GDM1 (cell line): ENCODE measurements around the gene C9orf152.
"Not testable (repeated sequence)": the region's sequence is repeated elsewhere in the genome, so short reads cannot be mapped to it uniquely, and the experiment has no call there.

Experiments
- DNase-seq: peaks from one replicate; lab custom pipeline; 2025; lab: John Stamatoyannopoulos, UW

C9orf152 gene, protein sequence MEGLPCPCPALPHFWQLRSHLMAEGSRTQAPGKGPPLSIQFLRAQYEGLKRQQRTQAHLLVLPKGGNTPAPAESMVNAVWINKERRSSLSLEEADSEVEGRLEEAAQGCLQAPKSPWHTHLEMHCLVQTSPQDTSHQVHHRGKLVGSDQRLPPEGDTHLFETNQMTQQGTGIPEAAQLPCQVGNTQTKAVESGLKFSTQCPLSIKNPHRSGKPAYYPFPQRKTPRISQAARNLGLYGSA

DNA sequence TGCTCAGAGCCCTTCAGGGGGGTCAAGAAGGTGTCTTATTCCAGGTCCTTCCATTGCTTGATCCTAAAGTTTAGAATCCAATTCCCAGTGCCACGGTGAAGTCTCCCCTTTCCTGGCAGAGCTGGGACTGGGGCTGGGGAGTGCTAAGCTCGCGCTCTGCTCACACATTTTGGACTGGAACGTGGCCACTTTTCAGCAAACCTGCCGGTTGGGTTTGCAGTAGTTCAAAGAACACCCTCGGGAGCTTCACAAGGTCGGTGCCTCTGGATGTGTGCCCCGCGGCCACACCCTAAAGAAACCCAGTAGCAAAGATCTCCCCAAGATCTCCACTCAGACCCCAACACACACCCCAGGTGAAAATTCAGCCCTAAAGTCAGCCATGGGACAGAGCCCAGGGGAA, at the start of gene C9orf152:
Gene C9orf152, minus strand, starts transcription at position 129 of the 400 bp plus-strand sequence. CDS start 580 bp downstream, outside the sequence.
- DNase-seq: no peak

DNA sequence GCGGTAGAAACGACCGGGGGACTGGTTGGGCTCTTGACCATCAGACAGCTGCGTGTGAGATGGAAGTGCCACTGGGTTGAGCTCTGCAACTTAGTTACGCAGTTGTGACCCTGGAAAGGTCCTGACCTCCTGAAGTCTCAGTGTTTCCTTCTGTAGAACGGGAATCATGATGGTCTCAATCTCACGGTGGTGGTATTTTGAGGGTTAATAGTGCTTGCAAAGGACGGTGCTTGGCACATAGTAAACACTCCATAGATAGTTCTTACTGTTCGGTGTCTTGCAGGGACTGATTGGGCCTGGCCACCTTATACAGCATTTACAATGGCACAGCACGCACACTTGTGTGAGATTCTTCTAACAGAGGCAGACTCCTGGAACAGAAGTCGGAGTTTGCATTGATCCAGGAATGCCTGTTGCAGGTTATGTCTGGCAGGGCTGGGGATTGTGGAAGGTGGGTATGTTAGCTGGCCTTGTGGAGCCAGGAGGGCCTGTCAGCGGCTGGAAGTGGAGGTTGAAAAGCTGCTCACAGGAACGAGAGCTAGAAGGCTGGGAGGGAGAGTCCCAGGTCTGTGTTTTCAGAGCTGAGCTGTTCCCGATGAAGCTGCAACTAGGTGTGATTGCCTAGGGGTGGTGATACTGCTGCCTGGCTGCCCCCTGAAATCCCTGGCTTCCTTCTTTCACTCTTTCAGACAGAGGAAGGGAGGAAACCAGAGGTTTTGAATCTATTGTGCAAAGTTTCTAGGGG, 49.3 kb upstream of the C9orf152 start:
- DNase-seq: no peak

DNA sequence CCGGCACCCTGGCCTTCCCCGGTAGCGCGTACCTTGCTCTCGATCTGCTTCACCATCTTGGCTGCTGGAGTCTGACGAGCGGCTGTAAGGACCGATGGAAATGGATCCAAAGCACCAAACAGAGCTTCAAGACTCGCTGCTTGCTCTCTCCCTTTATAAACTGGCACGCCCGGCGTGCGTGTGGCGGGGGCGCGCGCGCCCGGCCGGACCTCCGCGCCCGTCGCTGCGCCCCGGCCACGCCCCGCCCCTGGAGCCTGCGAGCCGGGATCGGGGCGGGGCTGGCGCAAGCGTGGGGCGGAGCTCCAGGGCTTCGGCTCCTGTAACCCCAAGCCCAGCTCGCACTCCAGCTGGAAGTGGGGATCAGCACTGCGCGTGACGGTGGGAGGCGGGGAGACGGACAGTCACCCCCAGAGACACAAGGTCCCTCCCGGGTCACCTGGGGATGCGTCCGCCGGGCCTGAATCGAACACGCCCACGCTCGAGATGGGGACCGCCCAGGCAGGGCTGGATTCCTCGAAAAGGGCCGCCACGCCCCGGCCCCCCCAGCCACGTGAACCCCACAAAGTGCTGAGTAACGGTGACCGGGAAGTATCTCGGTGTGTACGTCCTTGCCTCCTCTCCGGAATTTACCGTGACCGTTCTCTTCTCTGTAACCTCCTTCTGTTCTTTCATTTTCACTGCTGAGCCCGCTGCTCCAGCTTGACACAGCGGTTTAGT, 48.6 kb upstream of the C9orf152 start, which contains the start of gene TXN:
Gene TXN, minus strand, starts transcription at position 128 of the 717 bp plus-strand sequence. Its CDS starts 72 bp downstream, at position 56.
- peak; percentile 92 for DNase-seq

DNA sequence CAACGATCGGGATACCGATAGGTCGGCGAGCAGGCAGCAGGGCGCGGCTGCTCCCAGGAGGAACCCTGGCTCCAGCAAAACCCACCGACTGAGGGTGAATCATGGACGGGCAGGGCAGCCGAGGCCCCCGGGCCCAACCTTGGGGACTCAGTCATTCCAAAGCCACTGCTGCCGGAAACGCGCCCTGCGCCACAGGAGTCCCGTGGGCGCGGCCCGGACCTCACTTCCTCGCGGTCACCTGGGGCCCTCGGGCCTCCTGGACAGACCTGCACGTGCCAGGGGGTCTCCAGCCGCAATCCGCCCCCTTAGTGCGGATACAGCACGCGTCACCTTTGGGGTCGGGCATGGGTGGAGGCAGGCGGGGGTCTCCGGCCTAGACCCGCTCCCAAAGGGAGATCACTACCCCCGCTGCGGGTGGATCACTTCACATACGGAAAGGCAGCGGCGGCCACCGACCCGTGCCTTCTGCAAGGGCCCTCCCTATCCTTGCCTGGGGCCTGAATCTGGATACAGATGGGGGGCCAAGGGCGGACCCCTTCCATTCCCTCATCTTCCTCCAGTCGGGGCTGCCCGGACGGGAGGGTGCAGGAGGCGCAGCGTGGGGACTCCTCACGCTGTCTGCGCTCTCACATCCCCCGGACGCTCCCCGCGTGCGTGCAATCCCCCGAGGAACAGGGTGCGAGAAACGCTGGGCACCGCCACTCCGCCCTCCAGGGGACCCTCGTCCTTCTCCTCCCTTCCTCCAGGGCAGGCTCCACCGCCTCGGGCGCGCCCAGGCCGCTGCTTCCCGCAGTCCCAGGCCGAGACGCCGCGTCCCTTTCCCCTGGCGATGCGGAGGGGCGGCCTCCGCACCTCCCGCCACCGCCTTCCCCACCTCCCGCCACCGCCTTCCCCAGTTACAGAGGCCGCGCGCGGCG, 47.8 kb upstream of the C9orf152 start:
- no peak for DNase-seq

DNA sequence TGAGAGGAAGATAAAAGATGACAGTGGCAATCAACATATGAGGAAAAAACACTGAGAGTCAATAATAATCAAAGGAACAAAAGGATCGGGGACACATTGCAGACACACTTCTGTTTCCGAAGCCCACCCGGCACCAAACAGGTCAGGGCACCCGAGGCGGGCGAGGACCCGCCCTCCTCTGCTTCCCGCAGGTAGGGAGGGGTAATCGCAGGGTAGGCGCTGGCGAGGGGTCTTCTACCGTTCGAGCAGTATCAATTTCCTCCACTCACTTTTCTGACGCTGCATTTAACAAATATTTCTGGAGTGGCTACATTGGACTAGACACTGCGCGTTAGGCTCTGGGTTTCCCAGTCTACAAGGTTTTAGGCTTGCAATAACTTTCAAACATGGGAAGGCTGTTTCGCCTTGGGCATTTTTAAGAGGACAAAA, 47.1 kb upstream of the C9orf152 start:
- DNase-seq: no peak

DNA sequence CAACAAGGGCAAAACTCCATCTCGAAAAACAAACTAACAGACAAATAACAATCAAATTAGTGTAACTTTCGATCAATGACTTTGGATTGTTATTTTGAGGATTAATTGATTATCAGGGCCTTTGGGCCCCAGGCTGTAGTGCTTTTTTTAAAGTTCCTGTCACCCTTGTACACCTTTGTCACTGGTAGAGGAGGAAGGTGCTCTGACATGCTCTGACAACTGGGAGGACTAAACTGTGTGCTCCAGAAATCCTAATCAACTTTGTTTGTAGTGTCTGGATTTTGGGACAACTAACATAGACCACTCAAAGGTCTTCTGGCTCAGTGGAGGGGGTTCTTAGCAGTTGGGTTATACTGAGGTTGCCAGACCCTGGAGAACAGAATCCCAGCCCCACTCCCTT, 46.5 kb upstream of the C9orf152 start:
- no peak for DNase-seq

DNA sequence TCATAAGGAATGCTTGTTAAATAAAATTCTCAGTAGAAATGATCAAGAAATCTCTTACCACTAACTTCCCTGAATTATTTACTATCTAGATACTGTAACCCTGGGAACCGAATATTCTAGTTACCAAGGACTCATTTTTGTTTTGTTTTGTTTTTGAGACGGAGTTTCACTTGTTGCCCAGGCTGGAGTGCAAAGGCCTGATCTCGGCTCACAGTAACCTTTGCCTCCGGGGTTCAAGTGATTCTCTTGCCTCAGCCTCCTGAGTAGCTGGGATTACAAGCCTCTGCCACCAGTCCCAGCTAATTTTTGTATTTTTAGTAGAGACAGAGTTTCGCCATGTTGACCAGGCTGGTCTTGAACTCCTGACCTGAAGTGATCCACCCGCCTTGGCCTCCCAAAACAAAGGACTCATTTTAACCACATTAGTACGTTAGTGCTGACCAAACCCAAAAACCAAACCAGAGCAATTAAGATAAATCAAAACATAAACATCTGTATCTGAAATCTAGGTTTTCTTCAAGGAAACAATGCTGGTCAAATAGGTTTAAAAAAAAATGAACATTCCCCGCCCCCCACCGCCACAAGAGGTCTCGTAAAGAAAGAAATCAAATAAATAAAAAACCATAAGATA, 44.7 kb upstream of the C9orf152 start:
- no peak for DNase-seq

DNA sequence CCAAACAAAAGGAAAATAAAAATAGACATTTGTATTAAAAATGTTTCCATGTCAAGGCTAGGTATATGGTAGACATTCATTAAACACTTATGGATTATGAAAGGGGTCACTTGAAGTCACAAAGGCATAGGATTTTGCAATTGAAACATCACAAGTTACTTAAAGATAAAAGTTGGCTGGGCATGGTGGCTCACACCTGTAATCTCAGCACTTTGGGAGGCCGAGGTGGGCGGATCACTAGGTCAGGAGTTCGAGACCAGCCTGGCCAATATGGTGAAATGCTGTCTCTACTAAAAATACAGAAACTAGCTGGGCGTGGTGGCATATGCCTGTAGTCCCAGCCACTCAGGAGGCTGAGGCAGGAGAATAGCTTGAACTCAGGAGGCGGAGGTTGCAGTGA, 43.8 kb upstream of the C9orf152 start:
- not testable (repeated sequence) for DNase-seq

DNA sequence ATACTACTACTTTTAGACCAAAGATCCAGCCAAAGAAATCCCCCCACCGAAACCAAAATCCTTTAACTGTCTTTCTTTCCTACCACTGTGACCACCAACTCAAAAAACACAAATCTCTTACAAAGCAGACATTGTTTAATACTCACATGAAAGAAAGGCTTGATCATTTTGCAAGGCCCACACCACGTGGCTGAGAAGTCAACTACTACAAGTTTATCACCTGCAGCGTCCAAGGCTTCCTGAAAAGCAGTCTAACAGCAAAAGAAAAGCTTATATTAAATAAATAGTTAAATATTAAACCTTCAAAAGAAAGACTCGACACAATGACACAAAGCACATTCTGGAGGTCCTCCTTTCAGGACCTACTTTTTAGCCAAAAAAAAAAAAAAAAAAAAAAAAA, 43.3 kb upstream of the C9orf152 start:
- no peak for DNase-seq

DNA sequence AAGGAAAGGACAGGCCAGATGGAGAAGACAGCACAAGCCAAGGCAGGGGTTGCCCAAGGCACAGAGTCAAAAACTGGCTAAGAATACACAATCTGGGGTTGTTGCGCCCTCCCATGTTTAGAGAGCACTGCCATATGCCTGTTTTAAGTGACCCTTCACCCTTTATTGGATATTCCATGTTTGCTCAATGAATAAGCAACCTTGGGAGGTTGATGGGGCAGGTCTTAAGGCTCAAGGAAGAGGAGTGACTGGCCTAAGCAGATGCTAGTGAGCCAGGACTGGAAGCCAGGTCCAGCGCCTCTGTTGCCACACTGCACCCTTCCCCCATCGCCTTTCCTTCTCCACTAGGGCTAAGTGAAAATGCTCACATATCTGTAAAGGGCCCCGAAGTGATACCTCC, 41.6 kb upstream of the C9orf152 start:
- DNase-seq: no peak

DNA sequence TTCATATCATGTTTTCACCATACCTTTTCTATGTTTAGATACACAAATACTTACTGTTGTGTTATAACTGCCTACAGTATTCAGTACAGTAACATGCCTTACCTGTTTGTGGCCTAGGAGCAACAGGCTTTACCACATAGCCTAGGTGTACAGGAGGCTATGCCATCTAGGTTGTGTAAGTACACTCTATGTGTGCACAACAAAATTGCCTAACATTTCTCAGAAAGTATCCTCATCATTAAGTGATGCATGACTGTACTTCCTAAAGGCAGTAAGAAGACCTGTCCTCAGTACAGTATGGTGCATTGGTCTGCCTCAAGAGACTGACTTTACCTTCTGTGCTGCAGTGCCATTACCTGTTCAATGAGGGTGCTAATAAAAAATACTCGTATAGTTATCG, 40.4 kb upstream of the C9orf152 start:
- no peak for DNase-seq

DNA sequence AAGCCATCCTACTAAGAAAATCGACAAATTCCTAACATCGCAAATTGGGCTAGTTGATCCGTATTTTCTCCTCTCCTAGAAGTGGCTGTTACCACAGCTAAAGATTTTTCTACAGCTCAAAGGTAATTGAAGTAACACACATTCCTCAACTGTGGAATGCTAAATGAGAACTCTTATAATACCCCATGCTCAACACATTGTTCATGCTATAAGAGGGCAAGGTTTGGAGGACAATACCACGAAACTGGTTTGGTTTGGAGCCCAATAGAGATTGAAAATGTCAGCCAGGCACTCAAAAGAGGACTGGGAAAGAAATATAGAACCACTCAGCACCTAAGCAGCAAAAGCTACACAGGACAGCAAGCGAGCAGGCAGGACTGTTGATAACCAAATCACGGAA, 38.3 kb upstream of the C9orf152 start:
- DNase-seq: no peak

DNA sequence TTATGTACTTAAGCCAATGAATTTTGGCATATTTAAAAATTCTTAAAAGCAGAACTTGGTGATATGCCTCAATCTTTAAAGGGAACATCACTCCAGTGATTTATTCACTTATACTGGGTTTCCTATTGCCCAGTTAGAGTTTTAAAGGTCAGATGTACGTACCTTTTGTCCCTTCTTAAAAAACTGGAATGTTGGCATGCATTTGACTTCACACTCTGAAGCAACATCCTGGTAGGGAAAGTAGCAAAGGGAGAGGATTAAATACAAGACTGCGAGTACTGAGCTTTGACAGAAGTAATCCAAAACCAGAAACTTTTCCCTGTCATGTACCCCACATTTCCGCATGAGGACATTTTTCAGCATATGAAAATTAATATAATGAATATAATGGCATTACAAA, 36.7 kb upstream of the C9orf152 start:
- no peak for DNase-seq

DNA sequence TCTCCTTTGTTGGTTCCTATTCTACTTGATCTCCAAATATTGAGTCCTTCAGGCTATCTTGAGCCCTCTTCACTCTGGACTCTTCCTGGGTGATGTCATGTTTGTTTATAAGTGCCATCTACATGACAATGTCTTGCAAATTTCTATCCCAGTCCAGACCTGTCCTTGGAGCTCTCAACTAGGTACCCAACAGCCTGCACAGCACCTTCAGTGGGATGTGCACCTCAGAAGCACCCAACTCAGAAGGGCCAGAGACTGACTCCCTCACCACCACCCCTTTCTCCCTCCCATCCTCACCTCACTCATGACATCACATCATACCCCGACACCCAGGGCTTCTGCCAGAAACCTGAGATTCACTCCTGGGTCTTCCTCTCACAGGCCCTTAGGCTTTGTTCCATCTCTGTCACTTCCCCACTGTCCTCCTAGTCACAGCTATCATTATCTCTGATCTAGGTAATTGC, 33.9 kb upstream of the C9orf152 start:
- no peak for DNase-seq

DNA sequence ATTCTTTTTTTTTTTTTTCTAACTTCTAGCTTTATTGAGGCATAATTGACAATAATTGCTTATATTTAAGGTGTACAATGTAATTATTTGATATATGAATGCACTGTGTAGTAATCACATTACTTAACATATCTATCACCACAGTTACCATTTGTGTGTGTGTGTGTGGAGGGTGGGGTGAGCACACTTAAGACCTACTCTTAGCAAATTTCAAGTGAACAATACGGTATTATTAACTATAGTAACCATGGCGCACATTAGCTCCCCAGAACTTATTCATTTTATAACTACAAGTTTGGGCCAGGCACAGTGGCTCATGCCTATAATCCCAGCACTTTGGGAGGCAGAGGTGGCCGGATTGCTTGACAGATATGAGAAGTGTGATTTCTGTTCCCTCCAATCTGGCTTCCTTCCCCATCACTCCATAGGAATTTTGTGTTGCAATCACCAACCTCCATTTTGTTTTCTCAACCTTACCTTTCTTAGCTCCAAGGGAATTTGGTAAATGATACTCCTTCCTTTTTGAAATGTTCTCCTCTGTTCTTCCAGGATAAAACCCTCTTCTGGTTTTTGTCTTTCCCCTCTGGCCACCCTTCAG, 33.4 kb upstream of the C9orf152 start:
- DNase-seq: no peak

DNA sequence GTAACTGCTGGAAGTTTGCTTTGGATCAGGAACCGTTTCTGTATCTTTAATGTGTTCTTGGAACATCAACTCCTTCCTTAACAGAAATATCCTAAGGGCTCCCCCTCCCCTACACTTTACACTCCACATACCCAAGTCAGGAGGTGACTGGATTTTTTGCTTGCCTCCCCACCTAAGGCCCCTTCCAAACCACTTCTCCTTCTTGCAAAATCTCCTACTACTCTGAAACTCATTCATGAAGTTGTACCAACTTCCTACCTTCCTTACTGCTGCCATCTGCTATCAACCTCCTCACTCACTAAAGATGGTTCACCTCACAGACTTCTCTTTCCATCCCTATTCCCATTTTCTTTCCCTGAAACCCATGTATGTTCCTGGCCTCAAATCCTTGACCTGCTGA, 32.2 kb upstream of the C9orf152 start:
- no peak for DNase-seq

DNA sequence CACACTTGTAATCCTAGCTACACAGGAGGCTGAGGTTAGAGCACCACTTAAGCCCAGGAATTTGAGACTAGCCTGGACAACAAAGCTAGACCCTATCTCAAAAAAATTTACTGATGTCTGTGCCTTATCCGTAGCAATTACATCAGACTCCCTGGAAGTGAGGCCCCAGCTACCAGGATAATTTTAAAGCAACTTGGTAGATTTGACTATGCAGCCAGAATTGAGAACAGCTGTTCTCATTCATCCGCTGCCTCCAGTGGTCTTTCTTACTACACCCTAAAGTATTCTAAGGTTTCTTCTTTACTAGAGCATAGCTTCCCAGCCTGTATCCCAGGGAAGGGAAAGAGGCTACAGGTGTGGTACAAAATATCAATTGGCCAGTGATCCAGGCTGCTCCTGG, 20.4 kb upstream of the C9orf152 start:
- DNase-seq: no peak

DNA sequence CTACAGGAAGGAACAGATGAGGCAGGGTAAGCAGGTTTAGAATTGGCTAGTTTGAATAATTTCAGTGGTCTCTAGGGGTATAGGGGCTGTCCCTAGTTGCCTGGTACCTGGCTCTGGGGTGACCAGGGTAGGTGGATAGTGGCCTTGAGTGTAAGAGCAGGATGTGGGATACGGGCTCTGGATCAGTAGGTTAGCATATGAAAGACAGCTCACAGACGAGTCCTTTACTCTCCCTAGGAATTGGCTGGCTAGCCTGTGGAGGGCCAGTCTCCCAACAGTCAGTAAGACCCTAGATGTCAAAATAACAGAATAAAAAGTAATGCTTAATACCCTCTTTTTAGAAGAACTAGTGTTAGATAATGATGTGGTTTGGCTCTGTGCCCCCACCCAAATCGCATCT, 16.6 kb upstream of the C9orf152 start:
- DNase-seq: no peak

DNA sequence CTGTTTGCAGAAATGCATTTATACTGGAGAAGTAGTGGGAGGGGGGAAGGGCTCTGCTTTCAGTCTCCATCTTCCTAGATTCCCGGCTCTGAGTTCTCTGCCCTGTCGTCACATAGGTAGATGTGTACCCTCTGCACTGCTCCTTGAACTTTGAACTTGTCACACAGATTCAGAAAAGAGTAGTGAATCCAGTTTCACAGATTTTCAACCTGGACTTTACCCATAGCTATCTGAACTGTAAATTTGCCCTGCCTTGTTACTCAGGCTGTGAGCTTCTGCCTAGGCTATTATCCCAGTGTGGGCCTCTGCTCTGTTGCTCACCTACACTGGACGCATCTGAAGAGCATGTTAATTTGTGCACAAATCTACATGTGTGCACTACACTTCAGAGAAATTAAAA, 12.8 kb upstream of the C9orf152 start:
- DNase-seq: no peak

DNA sequence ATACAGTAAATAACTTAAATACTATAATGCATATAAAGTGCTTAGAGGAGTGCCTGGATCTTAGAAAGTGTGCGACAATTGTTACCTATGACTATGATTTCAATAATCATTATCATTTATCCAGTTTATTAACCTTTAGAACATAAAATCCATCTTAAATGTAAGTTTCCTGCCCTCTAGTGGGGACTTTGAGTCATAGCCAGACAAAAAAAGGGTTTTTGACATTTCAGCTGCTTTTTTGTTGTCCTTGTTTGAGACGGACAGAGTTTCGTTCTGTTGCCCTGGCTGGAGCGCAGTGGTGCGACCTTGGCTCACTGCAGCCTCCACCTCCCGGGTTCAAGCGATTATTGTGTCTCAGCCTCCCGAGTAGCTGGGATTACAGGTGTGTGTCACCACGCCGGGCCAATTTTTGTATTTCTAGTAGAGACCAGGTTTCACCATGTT, 9.7 kb upstream of the C9orf152 start:
- no peak for DNase-seq
